Mammary epithelial cell (primary cell): ENCODE results near the gene F5.

Experiments used
- EZH2 ChIP-seq: IDR thresholded peaks from 2 replicates; pipeline ENCODE4 v1.6.1; 2012; ENCODE audit warnings: low read length, inconsistent platforms, borderline replicate concordance
- TF ChIP-seq, protein P1 (sequence below), 2 donors: IDR thresholded peaks in 1 of 2; conservative IDR thresholded peaks in 1 of 2; 2 replicates each; pipeline ENCODE4 v1.5.1; 2011 to 2012; ENCODE audit warnings: inconsistent platforms in 2 of 2, low read length in 2 of 2, mild to moderate bottlenecking in 2 of 2, control low read depth in 1 of 2, low read depth in 1 of 2; ENCODE audit not compliant: insufficient read depth in 1 of 2; ENCODE audit errors: extremely low read depth in 1 of 2

DNA sequence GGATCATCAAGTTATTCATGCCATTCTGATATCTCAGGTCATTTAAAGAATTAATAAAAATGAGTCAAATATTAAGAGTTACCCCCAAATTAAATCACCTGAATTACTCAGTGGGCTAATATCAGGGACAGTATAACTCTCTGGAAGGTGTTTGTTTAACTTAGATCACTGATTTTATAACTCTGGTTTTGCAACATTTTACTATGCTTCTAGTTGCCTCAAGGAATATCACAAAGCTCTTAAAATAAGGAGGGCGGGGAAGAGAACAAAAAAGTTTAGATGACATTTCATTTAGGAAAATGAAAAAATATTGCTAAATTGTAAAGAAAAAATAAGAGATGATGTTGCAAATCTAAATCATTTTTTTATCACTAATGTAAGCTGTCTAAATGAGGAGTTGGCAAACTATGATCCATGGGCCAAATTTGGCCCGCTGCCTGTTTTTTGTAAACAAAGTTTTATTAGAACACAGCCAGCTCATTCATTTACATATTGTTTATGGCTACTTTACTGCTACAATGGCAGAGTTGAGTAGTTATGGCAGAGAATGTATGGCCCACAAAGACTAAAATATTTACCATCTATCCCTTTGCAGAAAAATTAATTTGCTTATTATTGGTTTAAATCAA, 68.6 kb downstream of the F5 start:
- TF ChIP-seq, protein P1, sequence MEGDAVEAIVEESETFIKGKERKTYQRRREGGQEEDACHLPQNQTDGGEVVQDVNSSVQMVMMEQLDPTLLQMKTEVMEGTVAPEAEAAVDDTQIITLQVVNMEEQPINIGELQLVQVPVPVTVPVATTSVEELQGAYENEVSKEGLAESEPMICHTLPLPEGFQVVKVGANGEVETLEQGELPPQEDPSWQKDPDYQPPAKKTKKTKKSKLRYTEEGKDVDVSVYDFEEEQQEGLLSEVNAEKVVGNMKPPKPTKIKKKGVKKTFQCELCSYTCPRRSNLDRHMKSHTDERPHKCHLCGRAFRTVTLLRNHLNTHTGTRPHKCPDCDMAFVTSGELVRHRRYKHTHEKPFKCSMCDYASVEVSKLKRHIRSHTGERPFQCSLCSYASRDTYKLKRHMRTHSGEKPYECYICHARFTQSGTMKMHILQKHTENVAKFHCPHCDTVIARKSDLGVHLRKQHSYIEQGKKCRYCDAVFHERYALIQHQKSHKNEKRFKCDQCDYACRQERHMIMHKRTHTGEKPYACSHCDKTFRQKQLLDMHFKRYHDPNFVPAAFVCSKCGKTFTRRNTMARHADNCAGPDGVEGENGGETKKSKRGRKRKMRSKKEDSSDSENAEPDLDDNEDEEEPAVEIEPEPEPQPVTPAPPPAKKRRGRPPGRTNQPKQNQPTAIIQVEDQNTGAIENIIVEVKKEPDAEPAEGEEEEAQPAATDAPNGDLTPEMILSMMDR (conservative IDR thresholded peaks at IDR 0.05 in 1 of 2, IDR thresholded peaks at IDR 0.05 in 1 of 2; ENCODE audit: extremely low read depth in 1 of 2, insufficient read depth in 1 of 2, low read depth in 1 of 2, low read length in 2 of 2) = no peak
- TF ChIP-seq EZH2 = no peak
